Vagina (tissue), 2 donors: ENCODE measurements around the gene CRYZL1.

Experiments used
- CTCF ChIP-seq, 3 experiments: fragments of 450-650 bp in 2 of 3; fragments of 200-600 bp in 1 of 3; sonication (generic) in 1 of 3; IDR thresholded peaks; one replicate each; pipeline ENCODE4 v1.5.1; 2017 to 2019; ENCODE audit warnings: antibody characterized with exemption in 3 of 3, mild to moderate bottlenecking in 2 of 3, moderate library complexity in 2 of 3
- POLR2A ChIP-seq, 2 donors: fragments of 450-650 bp; IDR thresholded peaks; one replicate each; pipeline ENCODE4 v1.6.1; 2017; ENCODE audit warnings: antibody characterized with exemption in 2 of 2, mild to moderate bottlenecking in 2 of 2, moderate library complexity in 2 of 2

GRCh38 chr21:33588485-33589335 is 52.8 kb downstream of the CRYZL1 start, which contains the start of gene DONSON:
- TF ChIP-seq POLR2A (IDR thresholded peaks at IDR 0.05) (peak in 1 of 2 donors; percentile 46), CTCF (IDR thresholded peaks at IDR 0.05) (no peak)
